MM.1S (cell line): ENCODE results near the gene SLC38A3.

Experiments
- DNase-seq: peaks from one replicate; pipeline ENCODE4 v3.0.0-alpha.2; 2015
- H2AFZ ChIP-seq: fragments of 300-600 bp; sonication (generic); 2 replicates; pipeline ENCODE4 v1.6.0; 2016; ENCODE audit warnings: antibody characterized with exemption, low read length
- H3F3A ChIP-seq: fragments of 300-600 bp; sonication (generic); 2 replicates; pipeline ENCODE4 v1.6.1; 2016; ENCODE audit warnings: mild to moderate bottlenecking, antibody characterized with exemption, low read length, moderate library complexity, mixed read lengths; ENCODE audit not compliant: insufficient read depth
- H3K27ac ChIP-seq: fragments of 300-600 bp; sonication (generic); 2 replicates; pipeline ENCODE4 v1.5.1; 2016; ENCODE audit warnings: mild to moderate bottlenecking, low read length
- H3K27me3 ChIP-seq: fragments of 300-600 bp; sonication (generic); replicated peaks from 2 replicates; pipeline ENCODE4 v1.6.0; 2016; ENCODE audit warnings: low read length; ENCODE audit not compliant: insufficient read depth
- H3K36me3 ChIP-seq: fragments of 300-600 bp; sonication (generic); replicated peaks from 2 replicates; pipeline ENCODE4 v1.6.1; 2016; ENCODE audit warnings: mild to moderate bottlenecking, low read length, mixed read lengths; ENCODE audit not compliant: insufficient read depth
- H3K4me1 ChIP-seq: fragments of 300-600 bp; sonication (generic); 2 replicates; pipeline ENCODE4 v1.6.1; 2016; ENCODE audit warnings: low read length, mixed read lengths
- H3K4me2 ChIP-seq: fragments of 300-600 bp; sonication (generic); 2 replicates; pipeline ENCODE4 v1.6.0; 2016; ENCODE audit warnings: low read depth, low read length
- H3K4me3 ChIP-seq: fragments of 300-600 bp; sonication (generic); 2 replicates; pipeline ENCODE4 v1.5.1; 2016; ENCODE audit warnings: low read length, mixed read lengths
- H3K79me2 ChIP-seq: fragments of 300-600 bp; sonication (generic); 2 replicates; pipeline ENCODE4 v1.6.1; 2016; ENCODE audit warnings: mixed run types, low read length, mixed read lengths
- H3K9ac ChIP-seq: fragments of 300-600 bp; sonication (generic); 2 replicates; pipeline ENCODE4 v1.6.1; 2016; ENCODE audit warnings: low read length, mixed read lengths
- H3K9me2 ChIP-seq: fragments of 300-600 bp; sonication (generic); replicated peaks from 2 replicates; pipeline ENCODE4 v1.6.1; 2016; ENCODE audit warnings: mild to moderate bottlenecking, low read length, mixed read lengths; ENCODE audit not compliant: insufficient read depth
- H3K9me3 ChIP-seq: fragments of 300-600 bp; sonication (generic); replicated peaks from 2 replicates; pipeline ENCODE4 v1.6.1; 2016; ENCODE audit warnings: mild to moderate bottlenecking, low read length, mixed read lengths; ENCODE audit not compliant: insufficient read depth
- H4K20me1 ChIP-seq: fragments of 300-600 bp; sonication (generic); 2 replicates; pipeline ENCODE4 v1.6.1; 2016; ENCODE audit warnings: mild to moderate bottlenecking, low read length, moderate library complexity, mixed read lengths; ENCODE audit not compliant: insufficient read depth
- EZH2 ChIP-seq: fragments of 300-600 bp; sonication (generic); optimal IDR thresholded peaks from 2 replicates; pipeline ENCODE3; 2017; ENCODE audit warnings: low read depth, mild to moderate bottlenecking, antibody characterized with exemption, low read length, mixed read lengths
- EZH2phosphoT487 ChIP-seq: fragments of 300-600 bp; sonication (generic); IDR thresholded peaks from 2 replicates; pipeline ENCODE4 v1.6.1; 2018; ENCODE audit warnings: antibody characterized with exemption, low read length
- TF ChIP-seq, protein P1 (sequence below): fragments of 300-600 bp; sonication (generic); IDR thresholded peaks from 2 replicates; pipeline ENCODE4 v1.5.1; 2016; ENCODE audit warnings: antibody characterized with exemption, low read length, mixed read lengths

Gene SLC38A3

GRCh38 chr3:50231581-50231980, 26.5 kb downstream of the SLC38A3 start:
- no peak for DNase-seq
- Histone ChIP-seq H3K9me2 (no peaks in the 10 kb centered on the region), H3F3A (peaks cover 5% of the 10 kb centered on the region; the same call in 1 of the 2 replicates), H3K4me3 (no peak overlapping the region), H3K9ac (no peak overlapping the region), H3K9me3 (no peaks in the 10 kb centered on the region), H4K20me1 (no peaks in the 10 kb centered on the region), H3K4me2 (no peak overlapping the region), H3K36me3 (no peaks in the 10 kb centered on the region), H3K27me3 (no peaks in the 10 kb centered on the region), H2AFZ (no peak overlapping the region), H3K27ac (no peak overlapping the region), H3K4me1 (peaks cover 8% of the 10 kb centered on the region), H3K79me2 (peaks cover 13% of the 10 kb centered on the region)
- TF ChIP-seq EZH2phosphoT487, result no peak
- TF ChIP-seq, protein P1, sequence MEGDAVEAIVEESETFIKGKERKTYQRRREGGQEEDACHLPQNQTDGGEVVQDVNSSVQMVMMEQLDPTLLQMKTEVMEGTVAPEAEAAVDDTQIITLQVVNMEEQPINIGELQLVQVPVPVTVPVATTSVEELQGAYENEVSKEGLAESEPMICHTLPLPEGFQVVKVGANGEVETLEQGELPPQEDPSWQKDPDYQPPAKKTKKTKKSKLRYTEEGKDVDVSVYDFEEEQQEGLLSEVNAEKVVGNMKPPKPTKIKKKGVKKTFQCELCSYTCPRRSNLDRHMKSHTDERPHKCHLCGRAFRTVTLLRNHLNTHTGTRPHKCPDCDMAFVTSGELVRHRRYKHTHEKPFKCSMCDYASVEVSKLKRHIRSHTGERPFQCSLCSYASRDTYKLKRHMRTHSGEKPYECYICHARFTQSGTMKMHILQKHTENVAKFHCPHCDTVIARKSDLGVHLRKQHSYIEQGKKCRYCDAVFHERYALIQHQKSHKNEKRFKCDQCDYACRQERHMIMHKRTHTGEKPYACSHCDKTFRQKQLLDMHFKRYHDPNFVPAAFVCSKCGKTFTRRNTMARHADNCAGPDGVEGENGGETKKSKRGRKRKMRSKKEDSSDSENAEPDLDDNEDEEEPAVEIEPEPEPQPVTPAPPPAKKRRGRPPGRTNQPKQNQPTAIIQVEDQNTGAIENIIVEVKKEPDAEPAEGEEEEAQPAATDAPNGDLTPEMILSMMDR, result no peak
- no peak for TF ChIP-seq EZH2

- no peak overlapping the region for H2AFZ ChIP-seq
- peaks cover 6% of the 10 kb centered on the region for H3K4me1 ChIP-seq
- H4K20me1 ChIP-seq, result no peaks in the 10 kb centered on the region
- H3K36me3 ChIP-seq, result no peaks in the 10 kb centered on the region
- H3K79me2 ChIP-seq, result peaks cover 21% of the 10 kb centered on the region
- DNase-seq, result no peak
- H3K4me3 ChIP-seq, result no peak overlapping the region
- TF ChIP-seq EZH2phosphoT487, result no peak
- TF ChIP-seq, protein P1, result no peak
- TF ChIP-seq EZH2, result no peak
- no peaks in the 10 kb centered on the region for H3K9me3 ChIP-seq
- H3K9me2 ChIP-seq, result no peaks in the 10 kb centered on the region
- H3K27ac ChIP-seq, result no peak overlapping the region
- peaks cover 4% of the 10 kb centered on the region for H3F3A ChIP-seq
- no peaks in the 10 kb centered on the region for H3K27me3 ChIP-seq
- H3K4me2 ChIP-seq, result no peak overlapping the region
- no peak overlapping the region for H3K9ac ChIP-seq
These were observed 27.2 kb downstream of the SLC38A3 start for GRCh38 chr3:50232303-50232702.

DNA sequence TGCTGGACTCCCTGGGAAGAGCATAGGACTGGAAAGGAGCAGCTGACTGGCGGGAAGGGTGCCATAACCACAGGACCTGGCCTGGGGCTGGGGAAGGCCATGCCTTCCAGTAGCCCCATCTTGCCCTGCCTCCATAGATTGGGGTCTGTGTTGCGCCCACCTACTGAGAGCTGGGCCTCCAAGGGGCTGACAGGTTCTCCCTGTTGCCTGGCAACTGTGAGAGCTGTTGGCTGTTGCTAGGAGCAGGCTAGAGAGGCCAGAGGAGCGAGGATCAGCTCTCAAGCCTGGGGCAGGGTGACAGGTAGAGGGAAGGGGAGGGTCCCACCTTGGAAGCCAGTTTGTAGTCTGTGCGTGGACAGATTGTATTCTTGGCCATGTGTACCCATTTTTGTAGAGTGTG, 28.1 kb downstream of the SLC38A3 start:
- Histone ChIP-seq H3K27me3 (no peaks in the 10 kb centered on the region), H3K9ac (no peak overlapping the region), H2AFZ (no peak overlapping the region), H3K36me3 (no peaks in the 10 kb centered on the region), H3K4me2 (no peak overlapping the region), H3K9me3 (no peaks in the 10 kb centered on the region), H3K27ac (no peak overlapping the region), H3K79me2 (peaks cover 29% of the 10 kb centered on the region), H4K20me1 (no peaks in the 10 kb centered on the region), H3K4me3 (no peak overlapping the region), H3F3A (peaks cover 10% of the 10 kb centered on the region), H3K4me1 (peaks cover 7% of the 10 kb centered on the region), H3K9me2 (no peaks in the 10 kb centered on the region)
- TF ChIP-seq EZH2, result no peak
- TF ChIP-seq, protein P1, result no peak
- TF ChIP-seq EZH2phosphoT487, result no peak
- no peak for DNase-seq
